Right lobe of liver (tissue), 6 donors: Measurements from ENCODE around the gene BDNF. TPM values are rescaled to one million over a fixed set of nuclear protein-coding genes. Genes with fewer than 3 reads are reported as not detected.

Experiments
- ATAC-seq, 4 donors: fragments of 200-7000 bp; cut with Tn5 transposase; one replicate each; pipeline ENCODE4 v1.9.1; 2020; ENCODE audit warnings: mild to moderate bottlenecking in 4 of 4, moderate library complexity in 4 of 4
- DNase-seq, 3 donors: peaks; one replicate each; pipeline ENCODE4 v3.0.0-alpha.2; 2020
- H3K27ac ChIP-seq, 3 donors: fragments of 200-600 bp; one replicate each; pipeline ENCODE4 v1.8.0; 2022
- H3K27me3 ChIP-seq, 2 donors: fragments of 200-600 bp; one replicate each; pipeline ENCODE4 v1.8.0; 2022
- H3K36me3 ChIP-seq, 4 donors: fragments of 200-600 bp; sonication (generic) in 1 of 4; one replicate each; pipeline versions ENCODE4 v1.5.1 to v1.8.0; 2017 to 2022; ENCODE audit warnings: control low read depth in 1 of 4
- H3K4me1 ChIP-seq, 4 donors: fragments of 200-600 bp; sonication (generic) in 1 of 4; one replicate each; pipeline versions ENCODE4 v1.5.1 to v1.8.0; 2017 to 2022; ENCODE audit warnings: control low read depth in 1 of 4
- H3K4me3 ChIP-seq, 3 donors: fragments of 200-600 bp; one replicate each; pipeline ENCODE4 v1.8.0; 2022
- H3K9me3 ChIP-seq, 4 donors: fragments of 200-600 bp; sonication (generic) in 1 of 4; one replicate each; pipeline versions ENCODE4 v1.5.1 to v1.8.0; 2017 to 2022; ENCODE audit warnings: control low read depth in 1 of 4
- POLR2A ChIP-seq: fragments of 450-650 bp; IDR thresholded peaks from one replicate; pipeline ENCODE4 v1.6.1; 2017; ENCODE audit warnings: antibody characterized with exemption, mild to moderate bottlenecking
- WGBS: methylation state at CpG from one replicate; pipeline ENCODE4 v1.1.6; 2018; ENCODE audit warnings: low coverage, low lambda C conversion rate; ENCODE audit not compliant: insufficient coverage; ENCODE audit errors: missing lambda C conversion rate; 5-methylcytosine and 5-hydroxymethylcytosine counted together
- intact Hi-C, 2 donors: fragments of 100-400 bp; cut with DNase I; formaldehyde crosslinking; loops; one replicate each; pipeline versions ENCODE4 v1.11.2 to v1.14.1; 2022
- total RNA-seq, 6 experiments: library from RNA; depleted of rRNA in 2 of 6; stranded (reverse); fragments of >200 nt in 2 of 6; fragmentation: NEBNext Ultra II Directional in 3 of 6; extraction: Animal tissue kit (Norgen Biotek cat#: 25700) in 3 of 6; gene quantifications; one replicate each; pipeline versions ENCODE4 v1.1.0 to v1.2.4, GENCODE V29; 2016 to 2023
- TF ChIP-seq, protein P1 (sequence below), 4 donors: fragments of 200-600 bp in 3 of 4; fragments of 450-650 bp in 1 of 4; IDR thresholded peaks; one replicate each; pipeline versions ENCODE4 v1.5.1 to v1.8.0; 2016 to 2022; ENCODE audit warnings: antibody characterized with exemption in 4 of 4, mild to moderate bottlenecking in 2 of 4
- donor health status: DM: no; HTN: yes; CAD: no.
- donor health status: DM: no; HTN: no; CAD: no.
- donor health status: DM: no; HTN: no; CAD: no.
- donor health status: DM: no; HTN: yes; CAD: no.
- donor health status: DM: no; HTN: yes; CAD: no.

The BDNF gene
- total RNA-seq, 6 experiments from 2014 or later: 0.06 to 0.27 (median 0.12) TPM; not detected in 3

DNA sequence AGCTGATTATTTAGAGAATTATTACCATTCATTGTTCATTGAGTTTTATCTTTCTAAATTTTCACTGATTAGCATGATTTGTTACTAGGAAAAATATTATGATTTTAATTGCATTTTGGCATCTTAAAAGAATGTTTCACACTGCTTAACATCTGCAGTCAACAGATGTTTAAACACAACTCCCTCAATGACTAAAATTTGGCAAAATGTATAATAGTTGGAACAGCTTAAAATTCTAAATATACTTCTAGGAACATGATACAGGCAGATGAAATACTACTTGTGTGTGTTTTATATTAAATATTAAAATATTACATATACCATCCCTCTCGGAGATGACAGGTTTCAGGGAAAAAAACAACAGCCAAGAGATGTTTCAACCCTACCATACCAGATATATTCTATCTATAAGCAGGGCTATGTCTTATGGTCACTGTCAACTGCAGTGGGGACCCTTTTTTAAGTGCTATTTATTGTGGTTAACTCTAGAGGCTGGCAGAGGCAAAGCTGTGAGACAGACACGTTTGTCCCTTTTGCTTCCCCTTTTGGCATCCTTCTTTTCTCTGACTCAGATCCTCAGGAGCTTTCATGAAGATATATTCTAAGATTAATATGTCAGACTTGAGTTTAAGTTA, 81.9 kb downstream of the BDNF start:
- intact Hi-C loops: no loop called here
- no peak for DNase-seq
- TF ChIP-seq, protein P1, sequence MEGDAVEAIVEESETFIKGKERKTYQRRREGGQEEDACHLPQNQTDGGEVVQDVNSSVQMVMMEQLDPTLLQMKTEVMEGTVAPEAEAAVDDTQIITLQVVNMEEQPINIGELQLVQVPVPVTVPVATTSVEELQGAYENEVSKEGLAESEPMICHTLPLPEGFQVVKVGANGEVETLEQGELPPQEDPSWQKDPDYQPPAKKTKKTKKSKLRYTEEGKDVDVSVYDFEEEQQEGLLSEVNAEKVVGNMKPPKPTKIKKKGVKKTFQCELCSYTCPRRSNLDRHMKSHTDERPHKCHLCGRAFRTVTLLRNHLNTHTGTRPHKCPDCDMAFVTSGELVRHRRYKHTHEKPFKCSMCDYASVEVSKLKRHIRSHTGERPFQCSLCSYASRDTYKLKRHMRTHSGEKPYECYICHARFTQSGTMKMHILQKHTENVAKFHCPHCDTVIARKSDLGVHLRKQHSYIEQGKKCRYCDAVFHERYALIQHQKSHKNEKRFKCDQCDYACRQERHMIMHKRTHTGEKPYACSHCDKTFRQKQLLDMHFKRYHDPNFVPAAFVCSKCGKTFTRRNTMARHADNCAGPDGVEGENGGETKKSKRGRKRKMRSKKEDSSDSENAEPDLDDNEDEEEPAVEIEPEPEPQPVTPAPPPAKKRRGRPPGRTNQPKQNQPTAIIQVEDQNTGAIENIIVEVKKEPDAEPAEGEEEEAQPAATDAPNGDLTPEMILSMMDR (IDR thresholded peaks at IDR 0.05): no peak
- no peak for TF ChIP-seq POLR2A
- H3K4me3 ChIP-seq: no peak overlapping the region
- peaks cover 0 to 20% (median 5%) of the 10 kb centered on the region in 4 donors for H3K4me1 ChIP-seq
- no peaks in the 10 kb centered on the region for H3K36me3 ChIP-seq
- no peaks in the 10 kb centered on the region for H3K27me3 ChIP-seq
- no peaks in the 10 kb centered on the region for H3K9me3 ChIP-seq
- WGBS: 51% methylated on average over 2 of the region's 2 CpGs
- H3K27ac ChIP-seq: no peak overlapping the region
- no peak for ATAC-seq

GRCh38 chr11:27616711-27617110, 83.5 kb downstream of the BDNF start:
- TF ChIP-seq, protein P1 (IDR thresholded peaks at IDR 0.05): no peak
- TF ChIP-seq POLR2A: no peak
- intact Hi-C loops: no loop called here
- WGBS: 88% methylated on average over 1 of the region's 2 CpGs
- no peak for DNase-seq
- no peak overlapping the region for H3K27ac ChIP-seq
- ATAC-seq: no peak
- no peaks in the 10 kb centered on the region for H3K9me3 ChIP-seq
- no peak overlapping the region for H3K4me3 ChIP-seq
- H3K4me1 ChIP-seq: peaks cover 0 to 6% (median 3%) of the 10 kb centered on the region in 4 donors
- no peaks in the 10 kb centered on the region for H3K27me3 ChIP-seq
- H3K36me3 ChIP-seq: no peaks in the 10 kb centered on the region

GRCh38 chr11:27615833-27616232, 84.4 kb downstream of the BDNF start:
- Histone ChIP-seq H3K27ac (no peak overlapping the region), H3K4me1 (no peaks in the 10 kb centered on the region), H3K27me3 (no peaks in the 10 kb centered on the region), H3K9me3 (no peaks in the 10 kb centered on the region), H3K36me3 (no peaks in the 10 kb centered on the region), H3K4me3 (no peak overlapping the region)
- no peak for ATAC-seq
- no peak for TF ChIP-seq POLR2A
- TF ChIP-seq, protein P1 (IDR thresholded peaks at IDR 0.05): no peak
- intact Hi-C loops: no loop called here
- DNase-seq: no peak
- WGBS: 80% methylated on average over 1 of the region's 5 CpGs

GRCh38 chr11:27614092-27614491, 86.2 kb downstream of the BDNF start:
- no peak for TF ChIP-seq POLR2A
- TF ChIP-seq, protein P1 (IDR thresholded peaks at IDR 0.05): no peak
- DNase-seq (no peak), ATAC-seq (no peak)
- Histone ChIP-seq H3K4me3 (no peak overlapping the region), H3K9me3 (no peaks in the 10 kb centered on the region), H3K36me3 (no peaks in the 10 kb centered on the region), H3K27me3 (no peaks in the 10 kb centered on the region), H3K4me1 (no peaks in the 10 kb centered on the region), H3K27ac (no peak overlapping the region)
- intact Hi-C loops: no loop called here
